MM.1S (cell line): ENCODE data around the gene DDI1.

ENCODE experiments used
- DNase-seq: peaks from one replicate; pipeline ENCODE4 v3.0.0-alpha.2; 2015
- H2AFZ ChIP-seq: fragments of 300-600 bp; sonication (generic); 2 replicates; pipeline ENCODE4 v1.6.0; 2016; ENCODE audit warnings: antibody characterized with exemption, low read length
- H3F3A ChIP-seq: fragments of 300-600 bp; sonication (generic); 2 replicates; pipeline ENCODE4 v1.6.1; 2016; ENCODE audit warnings: mild to moderate bottlenecking, antibody characterized with exemption, low read length, moderate library complexity, mixed read lengths; ENCODE audit not compliant: insufficient read depth
- H3K27ac ChIP-seq: fragments of 300-600 bp; sonication (generic); 2 replicates; pipeline ENCODE4 v1.5.1; 2016; ENCODE audit warnings: mild to moderate bottlenecking, low read length
- H3K27me3 ChIP-seq: fragments of 300-600 bp; sonication (generic); replicated peaks from 2 replicates; pipeline ENCODE4 v1.6.0; 2016; ENCODE audit warnings: low read length; ENCODE audit not compliant: insufficient read depth
- H3K36me3 ChIP-seq: fragments of 300-600 bp; sonication (generic); replicated peaks from 2 replicates; pipeline ENCODE4 v1.6.1; 2016; ENCODE audit warnings: mild to moderate bottlenecking, low read length, mixed read lengths; ENCODE audit not compliant: insufficient read depth
- H3K4me1 ChIP-seq: fragments of 300-600 bp; sonication (generic); 2 replicates; pipeline ENCODE4 v1.6.1; 2016; ENCODE audit warnings: low read length, mixed read lengths
- H3K4me2 ChIP-seq: fragments of 300-600 bp; sonication (generic); 2 replicates; pipeline ENCODE4 v1.6.0; 2016; ENCODE audit warnings: low read depth, low read length
- H3K4me3 ChIP-seq: fragments of 300-600 bp; sonication (generic); 2 replicates; pipeline ENCODE4 v1.5.1; 2016; ENCODE audit warnings: low read length, mixed read lengths
- H3K79me2 ChIP-seq: fragments of 300-600 bp; sonication (generic); 2 replicates; pipeline ENCODE4 v1.6.1; 2016; ENCODE audit warnings: mixed run types, low read length, mixed read lengths
- H3K9ac ChIP-seq: fragments of 300-600 bp; sonication (generic); 2 replicates; pipeline ENCODE4 v1.6.1; 2016; ENCODE audit warnings: low read length, mixed read lengths
- H3K9me2 ChIP-seq: fragments of 300-600 bp; sonication (generic); replicated peaks from 2 replicates; pipeline ENCODE4 v1.6.1; 2016; ENCODE audit warnings: mild to moderate bottlenecking, low read length, mixed read lengths; ENCODE audit not compliant: insufficient read depth
- H3K9me3 ChIP-seq: fragments of 300-600 bp; sonication (generic); replicated peaks from 2 replicates; pipeline ENCODE4 v1.6.1; 2016; ENCODE audit warnings: mild to moderate bottlenecking, low read length, mixed read lengths; ENCODE audit not compliant: insufficient read depth
- H4K20me1 ChIP-seq: fragments of 300-600 bp; sonication (generic); 2 replicates; pipeline ENCODE4 v1.6.1; 2016; ENCODE audit warnings: mild to moderate bottlenecking, low read length, moderate library complexity, mixed read lengths; ENCODE audit not compliant: insufficient read depth
- CTCF ChIP-seq: fragments of 300-600 bp; sonication (generic); IDR thresholded peaks from 2 replicates; pipeline ENCODE4 v1.5.1; 2016; ENCODE audit warnings: antibody characterized with exemption, low read length, mixed read lengths
- EZH2 ChIP-seq: fragments of 300-600 bp; sonication (generic); optimal IDR thresholded peaks from 2 replicates; pipeline ENCODE3; 2017; ENCODE audit warnings: low read depth, mild to moderate bottlenecking, antibody characterized with exemption, low read length, mixed read lengths
- EZH2phosphoT487 ChIP-seq: fragments of 300-600 bp; sonication (generic); IDR thresholded peaks from 2 replicates; pipeline ENCODE4 v1.6.1; 2018; ENCODE audit warnings: antibody characterized with exemption, low read length

Gene DDI1

GRCh38 chr11:104036588-104036987 lies at the start of gene DDI1:
Gene DDI1 (plus strand): TSS chr11:104036640. CDS start chr11:104036823, 183 bp downstream.
- Histone ChIP-seq H3K79me2 (no peaks in the 10 kb centered on the region), H2AFZ (no peak within 1 kb of the TSS), H3K27me3 (no peaks in the 10 kb centered on the region), H3K27ac (no peak within 1 kb of the TSS), H3K9ac (no peak within 1 kb of the TSS), H3K4me1 (no peaks in the 10 kb centered on the region), H3K9me3 (no peaks in the 10 kb centered on the region), H3K9me2 (no peaks in the 10 kb centered on the region), H3K36me3 (no peaks in the 10 kb centered on the region), H3K4me2 (no peak within 1 kb of the TSS), H3K4me3 (no peak within 1 kb of the TSS), H3F3A (no peaks in the 10 kb centered on the region), H4K20me1 (no peaks in the 10 kb centered on the region)
- no peak for DNase-seq
- TF ChIP-seq EZH2 (no peak), CTCF (no peak), EZH2phosphoT487 (no peak)

GRCh38 chr11:103987629-103988594 lies 48.5 kb upstream of the DDI1 start:
- Histone ChIP-seq H3K4me3 (no peak overlapping the region), H3K27ac (no peak overlapping the region), H3K79me2 (no peaks in the 10 kb centered on the region), H3K9me3 (no peaks in the 10 kb centered on the region), H3F3A (no peaks in the 10 kb centered on the region), H3K9ac (no peak overlapping the region), H3K4me2 (no peak overlapping the region), H3K27me3 (no peaks in the 10 kb centered on the region), H4K20me1 (no peaks in the 10 kb centered on the region), H3K9me2 (no peaks in the 10 kb centered on the region), H3K36me3 (no peaks in the 10 kb centered on the region), H2AFZ (no peak overlapping the region), H3K4me1 (no peaks in the 10 kb centered on the region)
- TF ChIP-seq CTCF (no peak), EZH2 (no peak), EZH2phosphoT487 (no peak)
- DNase-seq, result no peak

GRCh38 chr11:103988595-103988969 lies 47.9 kb upstream of the DDI1 start:
- Histone ChIP-seq H3K4me1 (no peaks in the 10 kb centered on the region), H3K79me2 (no peaks in the 10 kb centered on the region), H3K9me2 (no peaks in the 10 kb centered on the region), H3K9me3 (no peaks in the 10 kb centered on the region), H3F3A (no peaks in the 10 kb centered on the region), H3K4me2 (no peak overlapping the region), H3K36me3 (no peaks in the 10 kb centered on the region), H2AFZ (no peak overlapping the region), H3K4me3 (no peak overlapping the region), H3K9ac (no peak overlapping the region), H3K27ac (no peak overlapping the region), H4K20me1 (no peaks in the 10 kb centered on the region), H3K27me3 (no peaks in the 10 kb centered on the region)
- DNase-seq, result no peak
- TF ChIP-seq EZH2, result no peak
- TF ChIP-seq CTCF, result no peak
- TF ChIP-seq EZH2phosphoT487, result no peak
